HG03575 (cell line): ENCODE measurements around the gene CDCA5.

ENCODE experiments used
- ATAC-seq: cut with Tn5 transposase; IDR thresholded peaks from one replicate; pipeline ENCODE4 v1.9.1; 2021; ENCODE audit not compliant: unreplicated experiment, insufficient number of reproducible peaks, low FRiP score; ENCODE audit errors: extremely low read depth

Gene CDCA5

GRCh38 chr11:65083834-65084597 lies at the start of gene CDCA5, which contains the start of gene ZFPL1:
Gene CDCA5 (minus strand): TSS chr11:65084040. CDS start chr11:65083978, 62 bp downstream.
Gene ZFPL1 (plus strand): TSS chr11:65084222. CDS start chr11:65084699, 477 bp downstream.
- no peak for ATAC-seq

GRCh38 chr11:65132988-65133700 lies 49.3 kb upstream of the CDCA5 start:
- ATAC-seq, result no peak

- ATAC-seq, result no peak
Observed at GRCh38 chr11:65132238-65132987, 48.6 kb upstream of the CDCA5 start.

GRCh38 chr11:65131895-65132237 lies 48.0 kb upstream of the CDCA5 start:
- no peak for ATAC-seq

GRCh38 chr11:65131417-65131776 lies 47.6 kb upstream of the CDCA5 start:
- no peak for ATAC-seq

- no peak for ATAC-seq
Observed at GRCh38 chr11:65130631-65131416, 47.0 kb upstream of the CDCA5 start.

- ATAC-seq, result no peak
Observed at GRCh38 chr11:65129649-65130441, 46.0 kb upstream of the CDCA5 start.

GRCh38 chr11:65128182-65129145 lies 44.6 kb upstream of the CDCA5 start:
- no peak for ATAC-seq

- no peak for ATAC-seq
Observed at GRCh38 chr11:65127473-65128181, 43.8 kb upstream of the CDCA5 start.

GRCh38 chr11:65126624-65127274 lies 42.9 kb upstream of the CDCA5 start:
- no peak for ATAC-seq

GRCh38 chr11:65125197-65126056 lies 41.6 kb upstream of the CDCA5 start:
- no peak for ATAC-seq

GRCh38 chr11:65124480-65125196 lies 40.8 kb upstream of the CDCA5 start:
- ATAC-seq, result no peak

- ATAC-seq, result no peak
Observed at GRCh38 chr11:65121865-65122696, 38.2 kb upstream of the CDCA5 start, which contains the start of the genes FAU and MRPL49. Gene FAU (minus strand): TSS chr11:65122134. CDS start chr11:65121813, 321 bp downstream. Gene MRPL49 (plus strand): TSS chr11:65122321. CDS start chr11:65122347, 26 bp downstream.

- no peak for ATAC-seq
Observed at GRCh38 chr11:65121447-65121864, 37.6 kb upstream of the CDCA5 start.
